Lower leg skin (tissue), 3 donors: ENCODE results near the gene ABHD16B.

ENCODE experiments used
- CTCF ChIP-seq, 3 donors: fragments of 450-650 bp; IDR thresholded peaks; one replicate each; pipeline ENCODE4 v1.5.1; 2016; ENCODE audit warnings: antibody characterized with exemption in 3 of 3, mild to moderate bottlenecking in 3 of 3, moderate library complexity in 2 of 3
- POLR2A ChIP-seq, 2 donors: fragments of 450-650 bp; IDR thresholded peaks; one replicate each; pipeline ENCODE4 v1.6.1; 2016 to 2017; ENCODE audit warnings: antibody characterized with exemption in 2 of 2, mild to moderate bottlenecking in 1 of 2, moderate library complexity in 1 of 2

- TF ChIP-seq POLR2A (IDR thresholded peaks at IDR 0.05) (no peak), CTCF (IDR thresholded peaks at IDR 0.05) (no peak)
Measured at GRCh38 chr20:63882257-63883200, 21.2 kb downstream of the ABHD16B start.
